ENCODE results near the gene STAC2. TPM values are rescaled to one million over a fixed set of nuclear protein-coding genes. Genes with fewer than 3 reads are reported as not detected.

The STAC2 gene
- total RNA-seq, 1 donor from 2014 or later = 0.98 TPM

DNA sequence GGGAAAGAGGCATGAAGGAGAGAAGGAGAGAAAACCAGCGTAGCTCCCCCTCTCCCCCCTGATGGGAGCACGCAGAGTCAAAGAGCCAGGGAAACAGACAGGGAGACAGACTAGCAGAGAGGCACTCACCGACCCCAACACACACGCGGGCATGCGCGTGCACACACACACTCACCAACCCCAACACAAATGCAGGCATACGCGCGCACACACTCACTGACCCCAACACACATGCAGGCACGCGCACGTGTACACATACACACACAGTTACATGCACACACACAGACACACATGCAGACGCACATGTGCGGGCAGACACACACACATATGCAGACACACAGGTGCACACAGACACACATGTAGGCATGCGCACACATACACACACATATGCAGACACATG is 32.8 kb downstream of the STAC2 start:
- intact Hi-C loops (cut with DNase I) = no loop called here
- Histone ChIP-seq H3K36me3 (peaks cover 0 to 21% of the 10 kb centered on the region in 2 donors), H3K27ac (no peak overlapping the region), H3K4me3 (no peak overlapping the region), H3K27me3 (no peaks in the 10 kb centered on the region), H3K4me1 (peaks cover 33% of the 10 kb centered on the region), H3K9me3 (no peaks in the 10 kb centered on the region)
- no peak for DNase-seq (ENCODE audit: extremely low spot score in 2 of 2)
- TF ChIP-seq, protein P1, sequence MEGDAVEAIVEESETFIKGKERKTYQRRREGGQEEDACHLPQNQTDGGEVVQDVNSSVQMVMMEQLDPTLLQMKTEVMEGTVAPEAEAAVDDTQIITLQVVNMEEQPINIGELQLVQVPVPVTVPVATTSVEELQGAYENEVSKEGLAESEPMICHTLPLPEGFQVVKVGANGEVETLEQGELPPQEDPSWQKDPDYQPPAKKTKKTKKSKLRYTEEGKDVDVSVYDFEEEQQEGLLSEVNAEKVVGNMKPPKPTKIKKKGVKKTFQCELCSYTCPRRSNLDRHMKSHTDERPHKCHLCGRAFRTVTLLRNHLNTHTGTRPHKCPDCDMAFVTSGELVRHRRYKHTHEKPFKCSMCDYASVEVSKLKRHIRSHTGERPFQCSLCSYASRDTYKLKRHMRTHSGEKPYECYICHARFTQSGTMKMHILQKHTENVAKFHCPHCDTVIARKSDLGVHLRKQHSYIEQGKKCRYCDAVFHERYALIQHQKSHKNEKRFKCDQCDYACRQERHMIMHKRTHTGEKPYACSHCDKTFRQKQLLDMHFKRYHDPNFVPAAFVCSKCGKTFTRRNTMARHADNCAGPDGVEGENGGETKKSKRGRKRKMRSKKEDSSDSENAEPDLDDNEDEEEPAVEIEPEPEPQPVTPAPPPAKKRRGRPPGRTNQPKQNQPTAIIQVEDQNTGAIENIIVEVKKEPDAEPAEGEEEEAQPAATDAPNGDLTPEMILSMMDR (IDR thresholded peaks at IDR 0.05) = no peak

DNA sequence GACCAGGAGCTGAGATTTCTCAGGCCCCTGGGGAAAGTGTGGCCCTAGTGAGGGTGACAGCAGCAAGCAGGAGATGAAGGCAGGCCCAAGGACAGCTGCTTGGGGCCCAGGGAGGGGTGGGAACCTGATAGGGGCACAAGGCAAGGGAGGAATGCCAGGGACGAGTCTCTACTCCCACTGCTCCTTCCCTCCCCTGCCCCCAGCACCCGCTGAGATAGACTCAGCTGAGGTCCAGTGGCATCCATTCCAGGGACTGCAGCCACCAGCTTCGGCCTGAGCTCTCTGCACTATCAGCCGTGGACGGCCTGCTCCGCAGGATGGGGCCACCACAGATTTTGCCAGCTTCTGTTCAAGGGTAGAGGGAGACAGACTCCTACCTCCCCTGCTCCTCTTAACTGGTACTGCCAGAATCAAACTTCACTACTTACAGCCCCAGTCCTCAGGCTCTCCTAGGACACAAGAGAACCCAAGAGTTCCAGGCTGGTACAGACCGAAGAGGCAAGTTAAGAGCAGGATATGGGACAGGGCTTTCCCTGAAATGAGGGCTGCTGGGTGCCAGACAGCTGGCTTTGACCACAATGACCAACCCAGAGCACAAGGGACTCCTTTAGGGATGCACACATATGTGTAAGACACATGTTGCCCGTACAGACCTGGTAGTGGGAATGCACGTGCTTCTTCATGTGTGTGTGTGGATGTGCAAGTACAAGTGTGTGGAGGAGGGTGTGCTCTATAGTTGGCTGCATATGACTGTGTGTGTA is 33.8 kb downstream of the STAC2 start:
- H3K27ac ChIP-seq = no peak overlapping the region
- H3K27me3 ChIP-seq = no peaks in the 10 kb centered on the region
- no peak overlapping the region for H3K4me3 ChIP-seq
- intact Hi-C loops (cut with DNase I) = no loop called here
- DNase-seq (ENCODE audit: extremely low spot score in 2 of 2) = no peak
- peaks cover 0 to 30% of the 10 kb centered on the region in 2 donors for H3K36me3 ChIP-seq
- H3K4me1 ChIP-seq = peaks cover 27% of the 10 kb centered on the region
- no peaks in the 10 kb centered on the region for H3K9me3 ChIP-seq
- TF ChIP-seq, protein P1 (IDR thresholded peaks at IDR 0.05) = no peak
- TF ChIP-seq POLR2A (IDR thresholded peaks at IDR 0.05) (no peak), POLR2AphosphoS5 (IDR thresholded peaks at IDR 0.05; ENCODE audit: insufficient read depth in 1 of 2, low read depth in 1 of 2) (no peak)

DNA sequence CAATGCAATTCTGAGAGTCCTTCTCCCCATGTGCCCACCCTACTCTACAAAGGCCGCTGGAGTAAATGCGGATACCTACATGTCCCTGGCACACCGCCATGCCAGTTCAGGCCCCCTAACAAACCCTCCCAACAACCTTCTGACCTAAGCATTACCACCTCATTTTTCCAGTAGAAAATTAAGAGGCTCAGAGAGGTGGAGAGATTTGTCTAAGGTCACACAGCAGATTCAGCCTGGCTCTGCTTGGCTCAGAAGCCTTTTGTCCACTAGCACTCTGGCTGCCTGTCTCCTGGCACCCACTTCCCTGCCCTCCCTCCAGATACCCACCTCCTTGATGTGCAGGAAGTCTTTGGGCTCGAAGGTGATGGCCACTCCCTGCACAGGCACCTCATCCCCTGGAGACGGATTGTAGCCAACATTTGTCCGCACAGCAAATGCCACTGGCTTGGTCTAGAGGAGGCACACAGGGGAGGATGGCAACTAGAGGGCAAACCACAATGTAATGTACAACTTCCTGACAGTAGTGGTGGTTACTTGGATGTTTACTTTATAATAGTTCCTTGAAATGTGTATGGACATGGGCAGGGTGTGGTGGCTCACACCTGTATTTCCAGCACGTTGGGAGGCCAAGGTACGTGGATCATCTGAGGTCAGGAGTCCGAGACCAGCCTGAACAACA is 38.5 kb downstream of the STAC2 start:
- Histone ChIP-seq H3K27ac (no peak overlapping the region), H3K9me3 (no peaks in the 10 kb centered on the region), H3K27me3 (no peaks in the 10 kb centered on the region), H3K4me3 (no peak overlapping the region), H3K36me3 (peaks cover 0 to 47% of the 10 kb centered on the region in 2 donors), H3K4me1 (no peaks in the 10 kb centered on the region)
- intact Hi-C loops (cut with DNase I) = no loop called here
- no peak for DNase-seq (ENCODE audit: extremely low spot score in 2 of 2)
- TF ChIP-seq POLR2AphosphoS5 (IDR thresholded peaks at IDR 0.05; ENCODE audit: insufficient read depth in 1 of 2, low read depth in 1 of 2) (no peak), POLR2A (IDR thresholded peaks at IDR 0.05) (no peak)
- TF ChIP-seq, protein P1 (IDR thresholded peaks at IDR 0.05) = no peak

DNA sequence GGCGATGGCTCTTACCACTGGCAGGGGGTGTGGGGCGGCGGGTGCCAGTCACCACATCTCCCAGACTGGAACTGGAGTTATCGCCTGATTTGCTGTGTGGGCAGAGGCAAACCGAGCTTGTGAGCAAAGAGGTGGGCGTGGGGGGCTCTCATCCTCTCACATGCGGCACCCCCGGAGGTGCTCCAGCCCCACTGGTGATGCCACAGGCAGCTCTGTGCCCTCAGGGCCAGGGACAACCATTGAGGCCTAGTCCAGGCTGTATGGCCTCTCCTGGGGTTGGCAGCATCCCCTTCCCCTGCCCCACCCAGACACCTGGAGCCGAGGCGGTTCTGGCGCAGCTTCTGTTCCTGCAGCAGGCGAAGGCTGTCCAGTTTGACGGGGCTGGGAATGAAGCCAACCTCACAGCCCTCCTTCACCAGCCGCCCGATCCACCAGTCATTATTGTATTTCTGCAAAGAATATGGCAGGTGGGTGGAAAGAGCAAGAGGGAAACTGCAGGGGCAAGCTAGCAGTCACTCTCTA is 39.2 kb downstream of the STAC2 start:
- no peak for DNase-seq (ENCODE audit: extremely low spot score in 2 of 2)
- Histone ChIP-seq H3K36me3 (peaks cover 0 to 50% of the 10 kb centered on the region in 2 donors), H3K27ac (no peak overlapping the region), H3K4me3 (no peak overlapping the region), H3K27me3 (no peaks in the 10 kb centered on the region), H3K9me3 (no peaks in the 10 kb centered on the region), H3K4me1 (no peaks in the 10 kb centered on the region)
- intact Hi-C loops (cut with DNase I) = no loop called here
- TF ChIP-seq POLR2AphosphoS5 (IDR thresholded peaks at IDR 0.05; ENCODE audit: insufficient read depth in 1 of 2, low read depth in 1 of 2) = no peak
- TF ChIP-seq POLR2A (IDR thresholded peaks at IDR 0.05) = no peak
- TF ChIP-seq, protein P1 (IDR thresholded peaks at IDR 0.05) = no peak

DNA sequence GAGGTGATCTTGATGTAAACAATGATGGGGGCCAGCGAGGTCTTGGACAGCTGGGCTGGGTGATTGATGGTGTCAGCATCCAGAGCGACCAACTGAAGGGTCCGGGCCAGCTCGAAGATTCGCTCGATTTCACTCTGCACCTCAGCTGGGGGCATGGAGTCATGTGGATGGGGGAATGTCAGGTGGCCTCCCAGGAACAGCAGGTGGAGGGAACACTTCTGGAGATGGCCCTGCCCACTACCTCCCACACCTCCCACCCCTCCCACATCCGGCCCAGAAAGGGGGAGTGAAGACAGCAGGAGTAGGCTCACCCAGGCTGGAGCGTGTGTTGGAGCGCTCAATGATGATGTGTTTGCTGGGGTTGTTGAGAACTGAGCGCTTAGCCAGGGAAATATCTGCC is 42.0 kb downstream of the STAC2 start:
- Histone ChIP-seq H3K4me3 (no peak overlapping the region), H3K4me1 (no peaks in the 10 kb centered on the region), H3K27me3 (no peaks in the 10 kb centered on the region), H3K9me3 (no peaks in the 10 kb centered on the region), H3K36me3 (peaks cover 0 to 31% of the 10 kb centered on the region in 2 donors), H3K27ac (no peak overlapping the region)
- TF ChIP-seq, protein P1 (IDR thresholded peaks at IDR 0.05) = no peak
- TF ChIP-seq POLR2AphosphoS5 (IDR thresholded peaks at IDR 0.05; ENCODE audit: insufficient read depth in 1 of 2, low read depth in 1 of 2) = no peak
- TF ChIP-seq POLR2A (IDR thresholded peaks at IDR 0.05) = no peak
- no peak for DNase-seq (ENCODE audit: extremely low spot score in 2 of 2)
- intact Hi-C loops (cut with DNase I) = no loop called here

All from vagina (tissue), 2 donors.